H1 (cell line): Measurements from ENCODE around the gene TCF21.

ENCODE experiments used
- CBX8 ChIP-seq: fragments of 300-800, 300-1000 bp; sonication (generic); IDR thresholded peaks from 2 replicates; pipeline ENCODE4 v1.7.1; 2016; ENCODE audit warnings: low read depth, low read length, borderline replicate concordance
- CEBPB ChIP-seq: IDR thresholded peaks from 2 replicates; pipeline ENCODE4 v1.6.1; 2012; ENCODE audit warnings: low read depth, low read length
- CTCF ChIP-seq, 3 experiments: IDR thresholded peaks; 1 replicate in 2 of 3; 2 replicates in 1 of 3; pipeline versions ENCODE4 v1.5.1 to v1.6.1; 2011; ENCODE audit warnings: low read length in 3 of 3, mild to moderate bottlenecking in 3 of 3, inconsistent platforms in 2 of 3, low read depth in 1 of 3, moderate library complexity in 1 of 3; ENCODE audit not compliant: insufficient read depth in 1 of 3; ENCODE audit errors: control extremely low read depth in 1 of 3
- EP300 ChIP-seq, 2 experiments: IDR thresholded peaks; 1 replicate in 1 of 2; 2 replicates in 1 of 2; pipeline ENCODE4 v1.6.1; 2011 to 2012; ENCODE audit warnings: low read depth in 2 of 2, low read length in 2 of 2, mild to moderate bottlenecking in 2 of 2, borderline replicate concordance in 1 of 2, inconsistent platforms in 1 of 2, moderate library complexity in 1 of 2
- EZH2 ChIP-seq: fragments of 200-600 bp; sonication (generic); IDR thresholded peaks from 2 replicates; pipeline ENCODE4 v1.7.1; 2012; ENCODE audit warnings: low read depth, mild to moderate bottlenecking, moderate library complexity, low read length, inconsistent platforms; ENCODE audit not compliant: severe bottlenecking
- GABPA ChIP-seq: IDR thresholded peaks from 2 replicates; pipeline ENCODE4 v1.6.1; 2011; ENCODE audit warnings: mild to moderate bottlenecking, low read length, moderate library complexity, borderline replicate concordance; ENCODE audit not compliant: insufficient read depth
- NANOG ChIP-seq: IDR thresholded peaks from 2 replicates; pipeline ENCODE4 v1.6.1; 2011; ENCODE audit warnings: low read length, low read depth, mild to moderate bottlenecking, inconsistent platforms; ENCODE audit not compliant: insufficient read depth, poor library complexity, severe bottlenecking
- POLR2AphosphoS5 ChIP-seq: IDR thresholded peaks from 2 replicates; pipeline ENCODE4 v1.6.1; 2011; ENCODE audit warnings: low read depth, low read length
- RFX5 ChIP-seq: IDR thresholded peaks from 2 replicates; pipeline ENCODE4 v1.6.1; 2011; ENCODE audit warnings: low read depth, low read length, improper control_type of control experiment, borderline replicate concordance
- SP2 ChIP-seq: IDR thresholded peaks from 2 replicates; pipeline ENCODE4 v1.6.1; 2012; ENCODE audit warnings: mild to moderate bottlenecking, low read length, inconsistent platforms
- SP4 ChIP-seq: IDR thresholded peaks from 2 replicates; pipeline ENCODE4 v1.6.1; 2012; ENCODE audit warnings: low read length, inconsistent platforms
- SRF ChIP-seq: IDR thresholded peaks from 2 replicates; pipeline ENCODE4 v1.6.1; 2011; ENCODE audit warnings: mild to moderate bottlenecking, low read depth, low read length, moderate library complexity

GRCh38 chr6:133894369-133894768 is 5.5 kb downstream of the TCF21 start:
- no peak for TF ChIP-seq CTCF (IDR thresholded peaks at IDR 0.05; ENCODE audit: control extremely low read depth in 1 of 3, insufficient read depth in 1 of 3, low read depth in 1 of 3, low read length in 3 of 3)
- TF ChIP-seq CEBPB: no peak
- TF ChIP-seq NANOG: no peak
- no peak for TF ChIP-seq EZH2
- no peak for TF ChIP-seq RFX5
- no peak for TF ChIP-seq SP4
- no peak for TF ChIP-seq EP300 (IDR thresholded peaks at IDR 0.05; ENCODE audit: borderline replicate concordance in 1 of 2, low read depth in 2 of 2, low read length in 2 of 2)
- no peak for TF ChIP-seq SP2
- no peak for TF ChIP-seq POLR2AphosphoS5
- TF ChIP-seq CBX8: no peak
- TF ChIP-seq SRF: no peak
- TF ChIP-seq GABPA: no peak
